ENCODE results near the gene CA11.
A peak's percentile ranks its signal among the peaks of the same experiment; 100 is the strongest.
"Not testable (repeated sequence)": the region's sequence is repeated elsewhere in the genome, so short reads cannot be mapped to it uniquely, and the experiment has no call there.

Gene CA11

DNA sequence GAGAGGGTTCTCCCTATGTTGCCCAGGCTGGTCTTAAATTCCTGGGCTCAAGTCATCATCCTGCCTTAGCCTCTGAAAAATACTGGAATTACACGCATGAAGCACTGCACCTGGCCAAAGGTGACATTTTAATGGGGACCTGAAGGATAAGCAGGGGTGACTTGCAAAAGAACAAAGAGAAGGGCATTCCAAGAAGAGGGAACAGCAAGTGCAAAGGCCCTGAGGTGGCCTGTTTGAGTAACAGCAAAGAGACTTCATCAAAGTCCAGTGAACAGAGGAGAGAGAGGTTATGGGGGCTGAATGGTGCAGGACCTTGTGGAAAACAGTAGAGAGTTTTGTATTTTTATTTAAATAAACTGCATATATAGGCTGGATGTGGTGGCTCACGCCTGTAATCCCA is 4.1 kb downstream of the CA11 start:
- no peak for DNase-seq (ENCODE audit: low spot score)

DNA sequence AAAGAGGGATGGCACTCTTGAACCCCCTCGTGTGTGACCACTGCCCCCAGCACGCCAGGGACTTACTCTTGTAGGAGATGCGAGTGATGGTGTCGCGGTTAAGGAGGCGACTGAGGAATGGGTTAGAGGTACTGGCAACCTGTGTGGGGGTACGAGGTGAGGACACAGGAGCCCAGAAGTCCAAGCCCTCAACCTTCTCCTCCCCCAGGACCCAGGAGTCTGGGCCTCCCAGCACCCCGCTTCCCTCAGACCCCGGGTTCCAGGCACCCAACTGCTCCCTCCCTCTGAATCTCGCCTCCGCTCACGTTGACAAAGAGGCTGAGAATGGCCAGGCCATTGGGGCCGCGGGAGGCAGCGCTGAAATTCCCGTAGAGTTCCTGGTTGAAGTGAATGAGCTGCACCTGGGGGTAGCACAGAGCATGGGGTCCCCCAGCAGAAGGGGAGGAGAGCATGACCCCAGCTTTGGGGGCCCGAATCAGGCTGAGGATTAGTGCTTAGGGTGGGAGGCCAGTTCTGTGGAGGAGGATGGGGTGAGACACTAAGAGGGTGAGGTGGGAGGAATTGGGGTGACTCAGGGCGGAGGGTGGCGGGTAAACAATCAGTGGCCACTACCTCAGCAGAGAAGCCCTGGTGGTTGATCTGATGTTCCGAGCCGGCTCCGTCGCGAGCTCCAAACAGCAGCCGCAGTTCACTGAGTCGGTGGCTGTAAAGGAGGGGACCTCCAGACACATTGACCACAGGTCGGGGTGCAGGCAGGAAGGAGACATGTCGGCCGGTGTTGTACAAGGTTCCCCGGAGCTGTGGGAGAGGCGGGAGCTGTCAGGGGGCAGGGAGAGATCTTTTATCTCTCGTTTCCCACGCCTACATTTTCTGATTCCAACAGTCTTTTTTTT is 6.3 kb downstream of the CA11 start:
- DNase-seq (ENCODE audit: low spot score): no peak

DNA sequence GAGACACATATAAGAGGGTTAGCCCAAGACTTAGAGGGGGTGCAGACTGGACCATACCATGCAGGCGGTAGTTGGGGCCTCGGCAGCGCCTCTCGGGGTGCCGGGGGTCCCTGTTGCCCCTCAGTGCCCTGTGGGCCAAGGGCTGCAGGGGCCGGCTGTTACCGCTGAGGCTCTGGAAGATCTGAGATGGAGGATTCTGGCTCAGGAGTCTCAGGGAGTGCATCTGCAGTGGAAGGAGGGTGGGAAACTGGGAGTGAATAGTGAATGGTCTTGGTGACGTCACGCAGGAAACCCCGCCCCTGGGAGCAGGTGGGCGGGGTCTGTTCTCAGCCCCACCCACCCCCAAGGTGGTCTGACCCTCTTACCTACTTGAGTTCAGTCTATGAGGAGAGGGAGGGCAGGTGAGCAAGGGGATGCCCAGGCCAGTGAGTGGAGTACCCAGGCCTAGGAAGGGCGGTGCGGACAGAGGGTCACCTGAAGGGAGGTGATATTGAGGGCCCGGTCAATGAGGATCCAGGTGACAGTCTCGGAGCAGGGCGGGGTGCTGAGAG is 7.1 kb downstream of the CA11 start:
- DNase-seq (ENCODE audit: low spot score): peak; percentile 31

DNA sequence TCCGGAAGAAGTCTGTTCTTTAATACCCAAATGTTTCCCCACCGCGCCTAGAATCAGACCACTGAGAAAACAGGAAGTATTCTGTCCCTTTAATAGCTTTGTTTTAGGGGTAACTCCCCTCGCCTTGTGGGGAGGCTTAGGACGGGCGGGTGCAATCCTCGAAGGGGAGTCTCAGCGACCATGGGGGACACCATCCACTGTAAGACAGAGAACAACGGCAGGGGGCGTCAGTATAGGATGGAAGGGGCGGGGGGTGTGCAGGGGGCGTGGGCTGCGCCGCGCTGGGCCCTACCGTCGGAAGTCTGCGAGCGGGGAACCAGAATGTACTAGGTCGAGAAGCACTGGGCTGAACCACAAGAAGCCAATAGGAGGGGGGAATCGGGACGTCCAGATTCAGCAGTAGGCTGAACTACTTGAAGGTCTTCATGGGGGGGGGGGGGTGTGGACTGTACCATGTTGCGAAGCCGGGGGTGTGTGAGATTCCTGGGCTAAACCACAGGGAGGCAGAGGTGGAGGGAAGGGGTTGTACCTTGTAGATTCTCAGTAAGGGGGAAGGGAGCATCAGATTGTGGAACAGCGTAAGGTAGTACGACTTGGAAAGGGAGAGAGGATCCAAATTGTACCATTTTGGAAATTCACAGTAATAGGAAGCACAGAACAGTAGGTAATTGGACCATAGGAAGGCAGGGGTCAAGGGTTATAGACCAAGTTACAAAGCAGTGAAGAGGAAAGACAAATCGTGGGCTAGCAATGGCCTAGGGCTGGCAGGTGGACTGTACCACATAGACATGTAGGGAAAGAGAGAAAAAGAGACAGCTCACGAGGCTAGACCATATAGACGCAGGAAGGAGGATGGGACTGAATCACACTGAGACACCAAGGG is 7.8 kb downstream of the CA11 start:
- DNase-seq (ENCODE audit: low spot score): peak; percentile 64

DNA sequence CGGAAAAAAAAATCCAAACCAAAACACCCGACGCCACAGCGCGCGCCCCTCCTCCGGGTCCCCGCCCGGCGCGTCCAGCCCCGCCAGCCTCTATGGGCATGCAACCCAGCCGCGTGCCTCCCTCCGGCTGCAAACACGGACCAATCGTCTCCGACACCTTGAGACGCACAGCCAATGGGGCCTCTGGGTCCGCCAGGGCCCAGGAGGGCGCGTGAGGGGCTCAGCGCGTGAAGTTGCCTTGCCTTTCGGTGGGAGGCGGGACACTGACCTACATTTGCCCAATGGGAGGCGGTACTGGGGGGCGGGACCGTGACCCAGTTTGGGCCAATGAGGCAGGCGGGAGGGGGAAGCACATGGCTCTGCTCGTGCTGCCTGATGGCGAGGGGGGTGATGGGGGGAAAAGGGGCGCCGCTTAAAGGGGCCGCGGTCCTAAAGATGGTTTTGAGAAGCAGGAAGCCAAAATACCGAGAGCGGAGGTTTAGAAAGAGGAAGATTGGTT is 8.5 kb downstream of the CA11 start:
- peak; percentile 84 for DNase-seq (ENCODE audit: low spot score)

DNA sequence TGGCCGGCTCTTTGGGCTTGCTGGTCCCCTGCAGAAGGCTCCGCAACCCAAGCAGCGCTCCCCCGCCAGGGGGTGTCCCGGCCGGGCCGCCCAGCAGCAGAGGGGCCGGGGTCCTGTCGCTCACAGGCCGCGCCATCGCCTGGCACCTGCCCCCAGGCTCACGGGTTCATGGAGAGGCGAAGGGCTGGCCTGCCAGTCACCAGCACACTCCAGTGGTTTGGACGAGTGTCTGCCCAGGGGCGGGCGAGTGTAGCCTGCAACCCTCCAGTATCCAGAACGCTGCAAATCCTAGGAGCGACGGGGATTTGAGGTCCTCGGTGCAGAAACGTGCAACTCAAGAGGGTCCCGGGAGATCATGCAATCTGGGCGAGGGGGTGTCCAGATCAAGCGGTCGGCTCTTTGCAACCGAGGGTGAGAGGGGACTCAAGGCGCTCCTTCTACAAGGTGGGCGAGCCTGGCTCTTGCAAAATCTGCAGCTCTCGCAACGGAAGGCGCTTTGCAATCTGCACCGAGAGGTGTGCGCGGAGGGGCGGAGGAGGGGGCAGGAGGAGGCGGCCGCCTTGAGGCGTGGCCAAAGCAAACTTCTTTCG is 9.0 kb downstream of the CA11 start, which contains the start of gene DBP:
TSS of gene DBP (minus strand) at position 521 of the 590 bp plus-strand sequence. CDS start at position 136, 385 bp downstream.
- DNase-seq (ENCODE audit: low spot score): no peak

DNA sequence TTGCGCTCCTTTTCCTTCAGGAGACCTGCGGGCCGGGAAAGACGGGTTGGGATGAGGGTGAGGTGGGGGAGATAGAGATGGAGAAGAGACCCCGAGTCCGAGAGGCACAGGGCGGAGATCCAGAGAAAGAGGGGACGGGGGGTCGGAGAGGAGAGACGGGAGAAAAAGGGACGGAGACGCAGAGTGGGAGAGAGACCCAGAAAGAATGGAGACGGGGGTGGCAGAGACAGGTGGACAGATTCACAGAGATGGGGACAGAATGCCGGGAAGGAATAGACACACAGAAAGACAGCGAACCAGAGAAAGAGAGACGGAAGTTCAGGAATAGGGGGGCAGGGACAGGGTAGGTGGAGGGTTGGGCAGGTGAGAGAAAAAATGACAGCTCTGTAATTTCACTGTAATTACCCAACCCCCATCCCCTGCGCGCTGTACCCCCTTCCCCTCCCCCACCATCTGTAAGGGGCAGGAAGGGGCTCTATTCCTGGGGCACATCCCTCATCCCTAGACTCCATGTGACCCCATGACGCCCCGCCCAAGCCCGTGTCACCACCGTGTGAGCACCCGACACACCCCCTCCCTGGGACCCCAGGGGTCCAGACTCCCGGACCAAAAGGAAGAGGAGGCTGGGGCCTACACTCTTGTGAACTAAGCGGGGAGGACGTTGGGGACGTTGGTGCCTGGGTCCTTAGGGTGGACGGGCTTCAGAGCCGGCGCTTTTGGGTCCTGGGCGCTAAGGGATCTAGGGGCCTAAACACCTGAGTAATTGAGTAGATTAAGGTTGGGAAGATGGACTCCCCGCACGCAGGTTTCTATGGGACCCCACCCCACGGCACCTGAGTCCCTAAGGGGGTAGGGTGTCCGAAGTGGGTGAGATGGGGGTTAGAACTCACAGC is 9.8 kb downstream of the CA11 start:
- DNase-seq (ENCODE audit: low spot score): no peak

DNA sequence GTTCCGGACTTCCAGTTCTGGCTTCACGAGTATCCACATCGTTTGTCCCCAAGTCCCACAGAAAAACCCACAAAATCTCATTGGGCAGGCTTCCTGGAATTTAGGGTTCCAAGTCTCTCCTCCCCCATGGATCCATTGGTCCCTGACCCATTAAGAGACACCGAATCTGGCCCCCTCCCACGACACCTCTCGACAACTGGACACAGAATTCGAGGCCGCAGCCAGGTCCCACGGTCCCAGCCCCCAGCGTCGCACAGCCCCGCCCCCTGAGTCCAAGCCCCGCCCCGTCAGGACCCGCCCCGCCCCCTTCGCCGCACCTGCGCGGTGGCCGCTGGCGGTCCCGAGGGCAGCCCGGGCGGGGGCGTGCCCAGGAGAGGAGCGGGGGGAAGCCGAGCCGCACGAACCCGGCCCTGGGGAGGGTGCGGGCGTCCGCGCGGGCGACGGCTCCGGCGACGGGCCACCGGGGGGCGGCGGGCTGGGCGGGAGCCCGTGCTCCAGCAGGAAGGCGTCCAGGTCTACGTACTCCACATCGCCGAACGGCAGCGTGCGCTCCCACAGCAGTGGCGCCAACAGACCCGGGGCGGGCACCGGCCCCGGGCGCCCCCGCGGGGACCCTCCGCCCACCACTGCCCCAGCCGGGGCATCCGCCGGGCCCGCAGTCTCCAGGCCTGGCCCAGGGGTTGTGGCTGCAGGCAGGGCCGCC is 10.6 kb downstream of the CA11 start:
- DNase-seq (ENCODE audit: low spot score): peak; percentile 83

DNA sequence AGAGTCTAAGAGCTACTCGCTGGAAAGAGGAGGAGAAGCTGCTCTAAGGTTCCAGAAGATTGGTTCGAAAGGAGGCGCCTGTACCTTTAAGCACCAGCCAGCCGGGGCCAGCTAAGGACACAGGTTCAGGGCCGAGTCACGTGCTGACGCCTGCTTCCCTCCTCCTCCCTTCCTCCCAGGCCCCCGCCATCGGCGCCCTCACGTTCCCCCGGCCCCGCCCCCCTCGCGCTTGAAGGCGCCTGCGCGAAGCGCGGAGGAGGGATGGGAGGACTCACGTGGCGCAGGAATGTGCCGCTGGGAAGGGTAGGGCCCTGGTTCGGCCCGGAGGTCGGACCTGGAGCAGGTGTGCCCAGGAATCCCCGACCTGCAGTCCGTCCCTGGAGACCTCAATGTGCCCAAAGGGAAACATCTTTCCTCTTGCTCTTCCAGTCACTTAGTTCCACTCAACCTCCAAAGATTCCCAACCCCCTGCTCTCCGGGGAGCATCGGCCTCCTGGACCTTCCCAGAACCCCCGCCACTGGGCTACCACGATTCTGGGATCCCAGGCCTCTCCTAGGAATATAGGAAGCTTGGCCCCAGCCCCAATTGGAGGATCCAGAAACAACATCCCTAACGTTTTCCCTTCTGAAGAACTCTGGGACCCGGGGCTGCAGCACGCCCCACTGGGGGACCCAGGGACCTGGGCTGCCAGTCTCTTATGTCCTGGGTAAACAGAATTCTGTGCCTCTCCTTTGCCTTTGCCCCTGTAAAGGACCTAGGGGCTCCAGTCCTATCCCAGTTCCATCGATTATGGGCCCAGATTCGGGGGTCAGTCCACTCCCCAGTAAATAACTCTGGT is 11.3 kb downstream of the CA11 start:
- peak; percentile 97 for DNase-seq (ENCODE audit: low spot score)

DNA sequence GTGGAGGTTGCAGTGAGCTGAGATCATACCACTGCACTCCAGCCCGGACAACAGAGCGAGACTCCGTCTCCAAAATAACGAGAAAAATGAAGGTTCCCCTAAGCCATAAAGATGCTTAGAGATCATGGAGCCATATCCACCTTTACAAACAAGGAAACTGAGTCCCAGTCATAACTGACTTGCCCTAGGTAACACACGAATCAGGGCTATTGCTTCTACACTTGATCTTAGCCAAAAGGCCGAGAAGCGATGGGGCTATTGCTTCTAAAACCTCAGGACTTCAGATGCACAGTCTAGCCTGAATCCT is 12.0 kb downstream of the CA11 start:
- DNase-seq (ENCODE audit: low spot score): no peak

DNA sequence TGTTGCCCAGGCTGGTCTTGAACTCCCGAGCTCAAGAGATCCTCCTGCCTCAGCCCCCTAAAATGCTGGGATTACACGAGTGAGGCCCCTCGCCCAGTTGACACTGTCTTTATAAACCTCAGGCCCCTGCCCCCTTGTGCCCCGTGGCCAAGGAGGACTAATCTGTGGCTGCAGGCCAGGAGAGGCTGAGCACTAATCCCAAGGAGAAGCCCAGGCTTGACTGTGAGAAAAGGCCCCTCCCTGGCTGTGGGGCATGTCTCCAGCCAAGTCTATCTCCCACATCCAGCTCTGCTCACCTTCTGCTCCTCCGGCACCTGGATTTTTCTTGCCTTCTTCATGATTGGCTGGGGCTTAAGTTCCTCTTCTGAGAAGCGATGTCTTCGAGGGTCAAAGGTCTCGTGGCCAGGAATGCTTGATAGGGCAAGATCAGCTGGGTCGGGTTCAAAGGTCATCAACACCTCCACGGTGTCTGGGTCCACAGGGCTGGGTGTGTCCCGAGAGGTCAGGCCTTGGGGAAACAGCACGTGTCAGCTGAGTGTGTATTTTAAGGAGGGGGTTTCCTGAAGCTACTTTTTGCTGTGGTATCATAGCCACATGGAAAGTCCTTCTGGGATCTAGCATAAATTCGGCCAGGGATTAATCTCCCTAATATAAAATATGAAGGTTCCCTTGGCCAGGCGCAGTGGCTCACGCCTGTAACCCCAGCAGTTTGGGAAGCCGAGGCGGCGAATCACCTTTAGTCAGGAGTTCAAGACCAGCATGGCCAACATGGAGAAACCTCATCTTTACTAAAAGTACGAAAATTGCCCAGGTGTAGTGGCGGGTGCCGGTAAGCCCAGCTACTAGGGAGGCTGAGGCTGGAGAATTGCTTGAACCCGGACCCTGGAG is 12.6 kb downstream of the CA11 start:
- peak; percentile 58 for DNase-seq (ENCODE audit: low spot score)

DNA sequence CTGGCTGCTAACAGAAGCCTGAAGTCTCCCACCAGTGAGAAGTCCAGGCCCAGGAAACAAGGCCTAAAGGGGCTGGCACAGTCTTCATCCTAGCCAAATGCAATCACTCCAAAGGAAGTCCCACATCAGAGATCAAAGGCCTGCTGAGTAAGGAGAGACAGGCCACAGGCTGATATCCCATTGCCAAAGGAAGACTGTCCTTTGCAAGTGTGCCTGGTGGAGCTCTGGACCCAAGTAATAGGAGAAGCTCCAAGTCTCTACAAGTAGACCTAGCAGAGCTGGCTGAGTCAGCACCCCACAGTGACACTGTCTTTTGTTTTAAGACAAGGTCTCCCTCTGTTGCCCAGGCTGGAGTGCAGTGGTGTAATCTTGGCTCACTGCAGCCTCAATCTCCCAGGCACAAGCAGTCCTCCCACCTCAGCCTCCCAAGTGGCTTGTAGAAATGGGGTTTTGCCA is 13.3 kb downstream of the CA11 start:
- peak; percentile 66 for DNase-seq (ENCODE audit: low spot score)

DNA sequence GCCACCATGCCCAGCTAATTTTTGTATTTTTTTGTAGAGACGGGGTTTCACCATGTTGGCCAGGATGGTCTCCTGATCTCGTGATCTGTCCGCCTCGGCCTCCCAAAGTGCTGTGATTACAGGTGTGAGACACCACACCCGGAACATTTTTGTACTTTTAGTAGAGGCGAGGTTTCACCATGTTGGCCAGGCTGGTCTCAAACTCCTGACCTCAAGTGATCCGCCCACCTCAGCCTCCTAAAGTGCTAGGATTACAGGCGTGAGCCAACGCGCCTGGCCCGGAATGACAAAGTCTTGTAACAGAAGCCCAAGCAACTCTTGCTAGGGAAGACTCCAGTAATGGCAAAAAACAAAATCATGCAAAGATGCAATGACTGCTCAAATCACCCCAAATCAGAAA is 13.7 kb downstream of the CA11 start:
- DNase-seq (ENCODE audit: low spot score): not testable (repeated sequence)

DNA sequence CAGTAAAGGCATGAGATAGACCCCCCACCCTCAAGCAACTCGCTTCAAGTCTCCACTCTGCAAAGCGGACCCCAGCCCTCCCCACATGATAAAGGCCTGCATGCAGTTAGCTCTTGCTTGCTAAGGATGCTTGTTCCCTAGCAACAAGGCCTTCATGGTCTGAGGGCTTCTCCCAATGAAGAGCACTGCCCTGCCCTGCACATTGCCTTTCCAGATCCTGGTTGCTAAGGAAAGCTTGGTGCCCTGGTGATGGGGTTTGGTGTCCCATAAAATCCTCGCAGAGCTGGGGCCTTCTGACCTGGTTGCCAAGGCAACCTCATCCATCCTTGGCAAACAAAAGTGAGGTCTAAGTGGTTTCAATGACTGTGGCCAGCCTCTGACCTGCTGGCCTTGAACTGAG is 14.8 kb downstream of the CA11 start:
- DNase-seq (ENCODE audit: low spot score): no peak

DNA sequence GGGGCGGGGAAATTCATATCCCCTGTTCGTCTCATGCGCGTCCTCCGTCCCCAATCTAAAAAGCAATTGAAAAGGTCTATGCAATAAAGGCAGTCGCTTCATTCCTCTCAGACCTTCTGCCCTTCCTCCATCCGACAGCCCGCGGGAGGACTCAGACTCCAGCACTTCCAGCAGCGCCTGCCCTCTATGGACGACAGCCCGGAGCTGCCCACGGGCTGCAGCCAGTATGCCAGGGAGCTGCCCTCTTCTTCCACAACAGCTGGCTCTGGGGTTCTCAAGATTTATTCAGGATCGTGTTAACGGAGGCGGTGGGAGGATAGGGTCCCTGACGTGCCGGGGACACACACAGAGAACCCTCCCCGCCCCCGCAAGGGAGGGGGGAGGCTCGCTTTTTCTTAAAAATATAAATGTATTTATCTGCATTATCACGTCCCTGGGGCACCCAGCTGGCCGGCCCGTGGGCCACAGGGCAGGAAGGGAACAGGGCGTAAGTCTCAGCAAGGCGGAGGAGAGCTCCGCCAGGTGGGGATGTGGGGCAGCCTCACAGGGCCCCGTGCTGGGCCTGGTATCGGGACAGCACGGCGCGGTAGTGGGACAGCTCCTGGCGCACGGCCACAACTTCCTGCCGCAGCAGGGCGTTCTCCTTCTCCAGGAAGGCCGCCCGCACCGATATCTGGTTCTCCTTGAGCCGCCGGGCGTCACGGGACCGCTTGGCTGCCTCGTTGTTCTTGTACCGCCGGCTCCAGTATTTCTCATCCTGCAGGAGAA is 15.5 kb downstream of the CA11 start:
- peak; percentile 88 for DNase-seq (ENCODE audit: low spot score)

DNA sequence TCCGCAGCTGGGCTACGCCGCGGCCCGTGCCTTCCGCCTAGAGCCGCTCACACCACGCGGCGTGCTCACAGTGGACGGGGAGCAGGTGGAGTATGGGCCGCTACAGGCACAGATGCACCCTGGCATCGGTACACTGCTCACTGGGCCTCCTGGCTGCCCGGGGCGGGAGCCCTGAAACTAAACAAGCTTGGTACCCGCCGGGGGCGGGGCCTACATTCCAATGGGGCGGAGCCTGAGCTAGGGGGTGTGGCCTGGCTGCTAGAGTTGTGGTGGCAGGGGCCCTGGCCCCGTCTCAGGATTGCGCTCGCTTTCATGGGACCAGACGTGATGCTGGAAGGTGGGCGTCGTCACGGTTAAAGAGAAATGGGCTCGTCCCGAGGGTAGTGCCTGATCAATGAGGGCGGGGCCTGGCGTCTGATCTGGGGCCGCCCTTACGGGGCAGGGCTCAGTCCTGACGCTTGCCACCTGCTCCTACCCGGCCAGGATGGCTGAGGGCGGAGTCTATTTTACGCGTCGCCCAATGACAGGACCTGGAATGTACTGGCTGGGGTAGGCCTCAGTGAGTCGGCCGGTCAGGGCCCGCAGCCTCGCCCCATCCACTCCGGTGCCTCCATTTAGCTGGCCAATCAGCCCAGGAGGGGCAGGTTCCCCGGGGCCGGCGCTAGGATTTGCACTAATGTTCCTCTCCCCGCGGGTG is 16.2 kb downstream of the CA11 start:
- peak; percentile 58 for DNase-seq (ENCODE audit: low spot score)

DNA sequence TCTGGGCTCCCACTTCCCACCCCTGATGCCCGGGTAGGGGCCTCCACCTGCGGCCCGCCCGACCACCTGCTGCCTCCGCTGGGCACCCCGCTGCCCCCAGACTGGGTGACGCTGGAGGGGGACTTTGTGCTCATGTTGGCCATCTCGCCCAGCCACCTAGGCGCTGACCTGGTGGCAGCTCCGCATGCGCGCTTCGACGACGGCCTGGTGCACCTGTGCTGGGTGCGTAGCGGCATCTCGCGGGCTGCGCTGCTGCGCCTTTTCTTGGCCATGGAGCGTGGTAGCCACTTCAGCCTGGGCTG is 16.7 kb downstream of the CA11 start:
- DNase-seq (ENCODE audit: low spot score): no peak

Measured in hematopoietic multipotent progenitor cell treated with erythropoietin and hydrocortisone succinate and interleukin-3 and kit ligand, for 17 days (in vitro differentiated cells).